Measurements from ENCODE around the gene GZF1.

DNA sequence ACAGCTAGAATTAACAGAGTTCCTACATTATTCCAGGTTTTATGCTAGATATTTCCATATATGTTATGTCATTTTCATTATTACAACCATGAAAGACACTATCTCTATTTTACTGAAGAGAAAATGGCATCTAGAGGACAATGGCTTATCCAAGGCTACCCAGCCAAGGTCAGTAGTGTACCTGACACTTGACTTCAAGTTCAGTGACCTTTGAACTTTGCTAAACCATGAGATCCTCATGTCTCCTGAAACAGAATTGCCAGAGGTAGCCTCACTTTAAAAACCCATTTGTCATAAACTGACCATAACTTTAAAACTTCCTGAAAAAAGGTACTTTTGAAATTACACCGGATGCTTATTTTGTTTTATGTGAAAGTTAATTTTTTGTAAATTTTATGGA is 44.9 kb downstream of the GZF1 start:
- TF ChIP-seq POLR2AphosphoS5 (IDR thresholded peaks at IDR 0.05; ENCODE audit: low read depth) (no peak), CTCF (IDR thresholded peaks at IDR 0.05; ENCODE audit: insufficient read depth, low read length) (no peak), SPI1 (IDR thresholded peaks at IDR 0.05; ENCODE audit: borderline replicate concordance, low read depth) (no peak), GABPA (IDR thresholded peaks at IDR 0.05; ENCODE audit: low read depth) (no peak)
- TF ChIP-seq, protein P1, sequence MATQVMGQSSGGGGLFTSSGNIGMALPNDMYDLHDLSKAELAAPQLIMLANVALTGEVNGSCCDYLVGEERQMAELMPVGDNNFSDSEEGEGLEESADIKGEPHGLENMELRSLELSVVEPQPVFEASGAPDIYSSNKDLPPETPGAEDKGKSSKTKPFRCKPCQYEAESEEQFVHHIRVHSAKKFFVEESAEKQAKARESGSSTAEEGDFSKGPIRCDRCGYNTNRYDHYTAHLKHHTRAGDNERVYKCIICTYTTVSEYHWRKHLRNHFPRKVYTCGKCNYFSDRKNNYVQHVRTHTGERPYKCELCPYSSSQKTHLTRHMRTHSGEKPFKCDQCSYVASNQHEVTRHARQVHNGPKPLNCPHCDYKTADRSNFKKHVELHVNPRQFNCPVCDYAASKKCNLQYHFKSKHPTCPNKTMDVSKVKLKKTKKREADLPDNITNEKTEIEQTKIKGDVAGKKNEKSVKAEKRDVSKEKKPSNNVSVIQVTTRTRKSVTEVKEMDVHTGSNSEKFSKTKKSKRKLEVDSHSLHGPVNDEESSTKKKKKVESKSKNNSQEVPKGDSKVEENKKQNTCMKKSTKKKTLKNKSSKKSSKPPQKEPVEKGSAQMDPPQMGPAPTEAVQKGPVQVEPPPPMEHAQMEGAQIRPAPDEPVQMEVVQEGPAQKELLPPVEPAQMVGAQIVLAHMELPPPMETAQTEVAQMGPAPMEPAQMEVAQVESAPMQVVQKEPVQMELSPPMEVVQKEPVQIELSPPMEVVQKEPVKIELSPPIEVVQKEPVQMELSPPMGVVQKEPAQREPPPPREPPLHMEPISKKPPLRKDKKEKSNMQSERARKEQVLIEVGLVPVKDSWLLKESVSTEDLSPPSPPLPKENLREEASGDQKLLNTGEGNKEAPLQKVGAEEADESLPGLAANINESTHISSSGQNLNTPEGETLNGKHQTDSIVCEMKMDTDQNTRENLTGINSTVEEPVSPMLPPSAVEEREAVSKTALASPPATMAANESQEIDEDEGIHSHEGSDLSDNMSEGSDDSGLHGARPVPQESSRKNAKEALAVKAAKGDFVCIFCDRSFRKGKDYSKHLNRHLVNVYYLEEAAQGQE (IDR thresholded peaks at IDR 0.05; ENCODE audit: insufficient replicate concordance, low read depth), result no peak
